HG02678 (cell line): ENCODE data around the gene FGF9.

Experiments
- ATAC-seq: cut with Tn5 transposase; IDR thresholded peaks from one replicate; pipeline ENCODE4 v1.9.1; 2021; ENCODE audit warnings: mild to moderate bottlenecking, moderate library complexity; ENCODE audit not compliant: unreplicated experiment

FGF9 gene

GRCh38 chr13:21670883-21671619 is at the start of gene FGF9:
Gene FGF9, plus strand, starts transcription at chr13:21671073. Its CDS starts 840 bp downstream, at chr13:21671913.
- peak; percentile 79 for ATAC-seq

- no peak for ATAC-seq
Measured at GRCh38 chr13:21625366-21625765, 45.5 kb upstream of the FGF9 start.

- no peak for ATAC-seq
Measured at GRCh38 chr13:21632196-21632595, 38.7 kb upstream of the FGF9 start.

- ATAC-seq: no peak
Measured at GRCh38 chr13:21636656-21637055, 34.2 kb upstream of the FGF9 start.

GRCh38 chr13:21637296-21637695 is 33.6 kb upstream of the FGF9 start:
- no peak for ATAC-seq

- ATAC-seq: no peak
Measured at GRCh38 chr13:21638319-21639282, 32.3 kb upstream of the FGF9 start.

- ATAC-seq: no peak
Measured at GRCh38 chr13:21639561-21639960, 31.3 kb upstream of the FGF9 start.

- ATAC-seq: no peak
Measured at GRCh38 chr13:21641629-21642028, 29.2 kb upstream of the FGF9 start.

- ATAC-seq: no peak
Measured at GRCh38 chr13:21657538-21657937, 13.3 kb upstream of the FGF9 start.

- ATAC-seq: no peak
Measured at GRCh38 chr13:21659087-21659486, 11.8 kb upstream of the FGF9 start.

GRCh38 chr13:21661097-21661909 is 9.6 kb upstream of the FGF9 start:
- ATAC-seq: no peak

GRCh38 chr13:21663197-21663596 is 7.7 kb upstream of the FGF9 start:
- no peak for ATAC-seq

- ATAC-seq: no peak
Measured at GRCh38 chr13:21668732-21669275, 2.1 kb upstream of the FGF9 start.

GRCh38 chr13:21670006-21670882 is 629 bp upstream of the FGF9 start:
- ATAC-seq: peak; percentile 30

- ATAC-seq: no peak
Measured at GRCh38 chr13:21671620-21672286, 880 bp downstream of the FGF9 start.

- no peak for ATAC-seq
Measured at GRCh38 chr13:21672287-21672680, 1.4 kb downstream of the FGF9 start.

GRCh38 chr13:21672796-21673538 is 2.1 kb downstream of the FGF9 start:
- no peak for ATAC-seq

GRCh38 chr13:21673539-21673788 is 2.6 kb downstream of the FGF9 start:
- ATAC-seq: peak; percentile 18
